HepG2 (cell line): ENCODE results near the gene HES6. TPM values are rescaled to one million over a fixed set of nuclear protein-coding genes. Genes with fewer than 3 reads are reported as not detected.

Source experiments
- CHD2 ChIP-seq: IDR thresholded peaks from 2 replicates; pipeline ENCODE4 v1.6.1; 2011; ENCODE audit warnings: low read depth, low read length, improper control_type of control experiment
- CREM ChIP-seq, 2 experiments: sonication (generic) in 1 of 2; formaldehyde crosslinking in 1 of 2; IDR thresholded peaks; 2 replicates each; pipeline versions ENCODE4 v1.4.0 to v1.6.1; 2016 to 2020; ENCODE audit warnings: antibody characterized with exemption in 1 of 2, mild to moderate bottlenecking in 1 of 2, missing genetic modification reagents in 1 of 2
- FOSL1 ChIP-seq: sonication (generic); formaldehyde crosslinking; IDR thresholded peaks from 2 replicates; pipeline ENCODE4 v1.9.0; 2021; ENCODE audit warnings: missing genetic modification reagents, borderline replicate concordance
- KLF9 ChIP-seq: IDR thresholded peaks from 2 replicates; pipeline ENCODE4 v1.6.1; 2016; ENCODE audit warnings: low read depth
- ZFP1 ChIP-seq: IDR thresholded peaks from 2 replicates; pipeline ENCODE4 v1.6.1; 2016
- ZNF501 ChIP-seq: sonication (generic); formaldehyde crosslinking; IDR thresholded peaks from 2 replicates; pipeline ENCODE4 v1.5.1; 2020; ENCODE audit warnings: mild to moderate bottlenecking, moderate library complexity, missing genetic modification reagents
- polyA plus RNA-seq, 8 experiments: library from polyadenylated mRNA; depleted of rRNA in 3 of 8; stranded (reverse) in 7 of 8; unstranded in 1 of 8; fragments of >200 nt; fragmentation: Illumina TruSeq in 4 of 8; extraction: Trizol in 4 of 8; gene quantifications; 2 replicates each; pipeline versions ENCODE4 v1.2.1 to v1.2.3, GENCODE V29; 2011 to 2016; ENCODE audit warnings: low read depth in 4 of 8, missing spikeins in 1 of 8, mixed read lengths in 1 of 8; ENCODE audit not compliant: insufficient read depth in 1 of 8
- total RNA-seq, 5 experiments: library from RNA; depleted of rRNA; stranded (reverse); fragments of >200 nt; fragmentation: Illumina TruSeq; extraction: Trizol; gene quantifications; 2 replicates each; pipeline ENCODE4 v1.2.3, GENCODE V29; 2016; ENCODE audit warnings: low read depth in 1 of 5
- TF ChIP-seq, protein P1 (sequence below): sonication (generic); formaldehyde crosslinking; IDR thresholded peaks from 2 replicates; pipeline ENCODE4 v1.8.0; 2022; ENCODE audit warnings: mild to moderate bottlenecking, missing genetic modification reagents, borderline replicate concordance
- TF ChIP-seq, protein P2 (sequence below): sonication (generic); formaldehyde crosslinking; IDR thresholded peaks from 2 replicates; pipeline ENCODE4 v1.8.1; 2023; ENCODE audit warnings: mild to moderate bottlenecking, missing genetic modification reagents, borderline replicate concordance
- TF ChIP-seq, protein P3 (sequence below): sonication (generic); formaldehyde crosslinking; IDR thresholded peaks from 2 replicates; pipeline ENCODE4 v1.4.0; 2020; ENCODE audit warnings: missing genetic modification reagents
- TF ChIP-seq, protein P4 (sequence below): sonication (generic); formaldehyde crosslinking; conservative IDR thresholded peaks from 2 replicates; pipeline ENCODE4 v1.8.0; 2022; ENCODE audit warnings: low read depth, missing genetic modification reagents
- TF ChIP-seq, protein P5 (sequence below): sonication (generic); formaldehyde crosslinking; IDR thresholded peaks from 2 replicates; pipeline ENCODE4 v1.5.0; 2020; ENCODE audit warnings: mild to moderate bottlenecking, missing genetic modification reagents, borderline replicate concordance

The HES6 gene
- total and polyA plus RNA-seq, 2 of the 13 experiments (the other 11 are each of a cell fraction or from before 2014, with no cell fraction given), result 19.5 to 82.8 TPM

DNA sequence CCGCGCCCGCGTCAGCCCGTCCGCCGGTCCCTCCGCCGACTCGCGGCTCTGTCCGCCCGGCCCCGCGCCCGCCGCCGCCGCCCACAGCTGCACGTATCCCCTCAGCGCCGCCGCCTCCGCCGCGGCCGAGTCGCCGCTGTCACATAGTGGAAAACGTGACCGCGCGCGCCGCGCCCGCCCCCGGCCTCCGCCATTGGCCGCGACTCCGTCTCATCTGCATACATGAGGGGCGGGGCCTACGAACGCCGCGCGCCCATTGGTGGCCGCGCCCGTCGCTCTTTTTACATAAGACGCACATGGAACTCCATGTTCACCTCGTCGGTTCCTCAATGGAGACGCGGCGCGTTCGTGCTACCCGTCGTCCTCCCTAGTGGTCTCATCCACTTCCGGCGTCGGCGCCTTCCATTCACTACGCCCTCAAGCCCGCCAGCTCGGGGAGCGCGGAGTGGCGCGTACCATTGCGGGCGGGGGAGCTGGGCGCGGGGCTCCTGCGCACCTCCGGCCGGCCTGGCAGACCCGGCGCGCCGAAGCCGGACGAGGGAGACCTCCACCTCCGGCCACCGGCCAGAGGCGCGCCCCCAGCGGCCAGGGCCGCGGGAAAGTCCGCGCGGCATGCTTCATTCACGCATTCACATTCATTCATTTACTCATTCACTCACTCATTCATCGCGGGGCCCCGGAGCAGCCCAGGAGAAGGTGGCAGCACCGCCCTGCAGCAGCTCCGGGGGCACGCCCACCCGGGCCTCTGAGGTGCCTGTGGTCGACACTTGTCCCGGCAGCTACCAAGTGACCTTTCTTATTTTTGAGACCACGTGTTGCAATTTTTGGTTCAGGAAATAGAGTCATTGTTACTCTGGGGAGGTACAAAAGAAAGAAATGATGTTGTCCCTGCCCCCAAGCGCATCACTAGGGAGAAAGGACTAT lies 49.1 kb upstream of the HES6 start (continued):
- no peak for TF ChIP-seq FOSL1
- TF ChIP-seq CREM (IDR thresholded peaks at IDR 0.05), result peak; percentile 71
- TF ChIP-seq CREM (CRISPR knock-in tag; IDR thresholded peaks at IDR 0.05), result no peak
- TF ChIP-seq, protein P1, sequence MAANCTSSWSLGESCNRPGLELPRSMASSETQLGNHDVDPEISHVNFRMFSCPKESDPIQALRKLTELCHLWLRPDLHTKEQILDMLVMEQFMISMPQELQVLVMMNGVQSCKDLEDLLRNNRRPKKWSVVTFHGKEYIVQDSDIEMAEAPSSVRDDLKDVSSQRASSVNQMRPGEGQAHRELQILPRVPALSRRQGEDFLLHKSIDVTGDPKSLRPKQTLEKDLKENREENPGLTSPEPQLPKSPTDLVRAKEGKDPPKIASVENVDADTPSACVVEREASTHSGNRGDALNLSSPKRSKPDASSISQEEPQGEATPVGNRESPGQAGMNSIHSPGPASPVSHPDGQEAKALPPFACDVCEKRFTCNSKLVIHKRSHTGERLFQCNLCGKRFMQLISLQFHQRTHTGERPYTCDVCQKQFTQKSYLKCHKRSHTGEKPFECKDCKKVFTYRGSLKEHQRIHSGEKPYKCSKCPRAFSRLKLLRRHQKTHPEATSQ, result no peak; the same call in 1 of the 2 replicates
- TF ChIP-seq CHD2, result no peak; the same call in 1 of the 2 replicates
- TF ChIP-seq KLF9 (CRISPR knock-in tag), result peak; percentile 61; the same call in 1 of the 2 replicates
- TF ChIP-seq, protein P2, sequence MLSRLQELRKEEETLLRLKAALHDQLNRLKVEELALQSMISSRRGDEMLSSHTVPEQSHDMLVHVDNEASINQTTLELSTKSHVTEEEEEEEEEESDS (CRISPR knock-in tag), result no peak; the same call in 1 of the 2 replicates
- TF ChIP-seq, protein P3, sequence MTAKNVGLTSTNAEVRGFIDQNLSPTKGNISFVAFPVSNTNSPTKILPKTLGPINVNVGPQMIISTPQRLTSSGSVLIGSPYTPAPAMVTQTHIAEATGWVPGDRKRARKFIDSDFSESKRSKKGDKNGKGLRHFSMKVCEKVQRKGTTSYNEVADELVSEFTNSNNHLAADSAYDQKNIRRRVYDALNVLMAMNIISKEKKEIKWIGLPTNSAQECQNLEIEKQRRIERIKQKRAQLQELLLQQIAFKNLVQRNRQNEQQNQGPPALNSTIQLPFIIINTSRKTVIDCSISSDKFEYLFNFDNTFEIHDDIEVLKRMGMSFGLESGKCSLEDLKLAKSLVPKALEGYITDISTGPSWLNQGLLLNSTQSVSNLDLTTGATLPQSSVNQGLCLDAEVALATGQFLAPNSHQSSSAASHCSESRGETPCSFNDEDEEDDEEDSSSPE (CRISPR knock-in tag), result peak; percentile 92
- TF ChIP-seq ZFP1 (CRISPR knock-in tag), result 0 out of 2 replicates have a peak, but pooled peaks have one; percentile 29
- TF ChIP-seq ZNF501 (CRISPR knock-in tag), result peak; percentile 19; the same call in 1 of the 2 replicates
- TF ChIP-seq, protein P4, sequence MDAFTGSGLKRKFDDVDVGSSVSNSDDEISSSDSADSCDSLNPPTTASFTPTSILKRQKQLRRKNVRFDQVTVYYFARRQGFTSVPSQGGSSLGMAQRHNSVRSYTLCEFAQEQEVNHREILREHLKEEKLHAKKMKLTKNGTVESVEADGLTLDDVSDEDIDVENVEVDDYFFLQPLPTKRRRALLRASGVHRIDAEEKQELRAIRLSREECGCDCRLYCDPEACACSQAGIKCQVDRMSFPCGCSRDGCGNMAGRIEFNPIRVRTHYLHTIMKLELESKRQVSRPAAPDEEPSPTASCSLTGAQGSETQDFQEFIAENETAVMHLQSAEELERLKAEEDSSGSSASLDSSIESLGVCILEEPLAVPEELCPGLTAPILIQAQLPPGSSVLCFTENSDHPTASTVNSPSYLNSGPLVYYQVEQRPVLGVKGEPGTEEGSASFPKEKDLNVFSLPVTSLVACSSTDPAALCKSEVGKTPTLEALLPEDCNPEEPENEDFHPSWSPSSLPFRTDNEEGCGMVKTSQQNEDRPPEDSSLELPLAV, result no peak
- TF ChIP-seq, protein P5, sequence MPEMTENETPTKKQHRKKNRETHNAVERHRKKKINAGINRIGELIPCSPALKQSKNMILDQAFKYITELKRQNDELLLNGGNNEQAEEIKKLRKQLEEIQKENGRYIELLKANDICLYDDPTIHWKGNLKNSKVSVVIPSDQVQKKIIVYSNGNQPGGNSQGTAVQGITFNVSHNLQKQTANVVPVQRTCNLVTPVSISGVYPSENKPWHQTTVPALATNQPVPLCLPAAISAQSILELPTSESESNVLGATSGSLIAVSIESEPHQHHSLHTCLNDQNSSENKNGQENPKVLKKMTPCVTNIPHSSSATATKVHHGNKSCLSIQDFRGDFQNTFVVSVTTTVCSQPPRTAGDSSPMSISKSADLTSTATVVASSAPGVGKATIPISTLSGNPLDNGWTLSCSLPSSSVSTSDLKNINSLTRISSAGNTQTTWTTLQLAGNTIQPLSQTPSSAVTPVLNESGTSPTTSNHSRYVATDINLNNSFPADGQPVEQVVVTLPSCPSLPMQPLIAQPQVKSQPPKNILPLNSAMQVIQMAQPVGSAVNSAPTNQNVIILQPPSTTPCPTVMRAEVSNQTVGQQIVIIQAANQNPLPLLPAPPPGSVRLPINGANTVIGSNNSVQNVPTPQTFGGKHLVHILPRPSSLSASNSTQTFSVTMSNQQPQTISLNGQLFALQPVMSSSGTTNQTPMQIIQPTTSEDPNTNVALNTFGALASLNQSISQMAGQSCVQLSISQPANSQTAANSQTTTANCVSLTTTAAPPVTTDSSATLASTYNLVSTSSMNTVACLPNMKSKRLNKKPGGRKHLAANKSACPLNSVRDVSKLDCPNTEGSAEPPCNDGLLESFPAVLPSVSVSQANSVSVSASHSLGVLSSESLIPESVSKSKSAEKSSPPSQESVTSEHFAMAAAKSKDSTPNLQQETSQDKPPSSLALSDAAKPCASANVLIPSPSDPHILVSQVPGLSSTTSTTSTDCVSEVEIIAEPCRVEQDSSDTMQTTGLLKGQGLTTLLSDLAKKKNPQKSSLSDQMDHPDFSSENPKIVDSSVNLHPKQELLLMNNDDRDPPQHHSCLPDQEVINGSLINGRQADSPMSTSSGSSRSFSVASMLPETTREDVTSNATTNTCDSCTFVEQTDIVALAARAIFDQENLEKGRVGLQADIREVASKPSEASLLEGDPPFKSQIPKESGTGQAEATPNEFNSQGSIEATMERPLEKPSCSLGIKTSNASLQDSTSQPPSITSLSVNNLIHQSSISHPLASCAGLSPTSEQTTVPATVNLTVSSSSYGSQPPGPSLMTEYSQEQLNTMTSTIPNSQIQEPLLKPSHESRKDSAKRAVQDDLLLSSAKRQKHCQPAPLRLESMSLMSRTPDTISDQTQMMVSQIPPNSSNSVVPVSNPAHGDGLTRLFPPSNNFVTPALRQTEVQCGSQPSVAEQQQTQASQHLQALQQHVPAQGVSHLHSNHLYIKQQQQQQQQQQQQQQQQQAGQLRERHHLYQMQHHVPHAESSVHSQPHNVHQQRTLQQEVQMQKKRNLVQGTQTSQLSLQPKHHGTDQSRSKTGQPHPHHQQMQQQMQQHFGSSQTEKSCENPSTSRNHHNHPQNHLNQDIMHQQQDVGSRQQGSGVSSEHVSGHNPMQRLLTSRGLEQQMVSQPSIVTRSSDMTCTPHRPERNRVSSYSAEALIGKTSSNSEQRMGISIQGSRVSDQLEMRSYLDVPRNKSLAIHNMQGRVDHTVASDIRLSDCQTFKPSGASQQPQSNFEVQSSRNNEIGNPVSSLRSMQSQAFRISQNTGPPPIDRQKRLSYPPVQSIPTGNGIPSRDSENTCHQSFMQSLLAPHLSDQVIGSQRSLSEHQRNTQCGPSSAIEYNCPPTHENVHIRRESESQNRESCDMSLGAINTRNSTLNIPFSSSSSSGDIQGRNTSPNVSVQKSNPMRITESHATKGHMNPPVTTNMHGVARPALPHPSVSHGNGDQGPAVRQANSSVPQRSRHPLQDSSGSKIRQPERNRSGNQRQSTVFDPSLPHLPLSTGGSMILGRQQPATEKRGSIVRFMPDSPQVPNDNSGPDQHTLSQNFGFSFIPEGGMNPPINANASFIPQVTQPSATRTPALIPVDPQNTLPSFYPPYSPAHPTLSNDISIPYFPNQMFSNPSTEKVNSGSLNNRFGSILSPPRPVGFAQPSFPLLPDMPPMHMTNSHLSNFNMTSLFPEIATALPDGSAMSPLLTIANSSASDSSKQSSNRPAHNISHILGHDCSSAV (CRISPR knock-in tag), result no peak
